ENCODE results near the gene GPC6.

GPC6 gene

DNA sequence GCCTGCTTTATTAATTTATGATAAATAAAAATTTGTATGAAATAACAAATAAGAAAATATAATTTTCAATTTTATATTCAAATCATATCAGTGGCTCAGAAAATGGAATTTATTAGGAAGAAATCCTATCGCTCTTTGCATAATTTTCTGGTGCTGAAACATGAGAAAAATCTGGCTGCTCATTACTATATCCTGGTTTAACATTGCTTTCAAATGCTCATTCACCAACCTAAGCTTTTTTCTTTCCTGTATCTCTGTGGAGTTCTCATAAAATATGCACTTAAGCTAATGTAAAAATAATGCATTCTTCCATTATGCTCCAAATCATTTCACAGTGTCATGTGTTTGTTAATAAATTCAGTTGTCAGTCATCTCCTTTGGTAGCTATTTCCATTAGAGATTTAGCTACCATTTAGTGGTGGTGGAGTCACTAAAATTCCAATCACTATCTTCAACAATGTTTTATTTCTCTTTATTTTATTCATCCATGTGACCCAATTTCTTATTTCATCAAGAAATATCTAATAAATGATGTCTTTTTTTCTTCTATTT is 754.9 kb downstream of the GPC6 start:
- H3K4me3 ChIP-seq (ENCODE audit: low read depth, low read length) = no peak overlapping the region
- TF ChIP-seq, protein P1, sequence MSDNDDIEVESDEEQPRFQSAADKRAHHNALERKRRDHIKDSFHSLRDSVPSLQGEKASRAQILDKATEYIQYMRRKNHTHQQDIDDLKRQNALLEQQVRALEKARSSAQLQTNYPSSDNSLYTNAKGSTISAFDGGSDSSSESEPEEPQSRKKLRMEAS (IDR thresholded peaks at IDR 0.05; ENCODE audit: low read depth, low read length) = no peak
- TF ChIP-seq, protein P2, sequence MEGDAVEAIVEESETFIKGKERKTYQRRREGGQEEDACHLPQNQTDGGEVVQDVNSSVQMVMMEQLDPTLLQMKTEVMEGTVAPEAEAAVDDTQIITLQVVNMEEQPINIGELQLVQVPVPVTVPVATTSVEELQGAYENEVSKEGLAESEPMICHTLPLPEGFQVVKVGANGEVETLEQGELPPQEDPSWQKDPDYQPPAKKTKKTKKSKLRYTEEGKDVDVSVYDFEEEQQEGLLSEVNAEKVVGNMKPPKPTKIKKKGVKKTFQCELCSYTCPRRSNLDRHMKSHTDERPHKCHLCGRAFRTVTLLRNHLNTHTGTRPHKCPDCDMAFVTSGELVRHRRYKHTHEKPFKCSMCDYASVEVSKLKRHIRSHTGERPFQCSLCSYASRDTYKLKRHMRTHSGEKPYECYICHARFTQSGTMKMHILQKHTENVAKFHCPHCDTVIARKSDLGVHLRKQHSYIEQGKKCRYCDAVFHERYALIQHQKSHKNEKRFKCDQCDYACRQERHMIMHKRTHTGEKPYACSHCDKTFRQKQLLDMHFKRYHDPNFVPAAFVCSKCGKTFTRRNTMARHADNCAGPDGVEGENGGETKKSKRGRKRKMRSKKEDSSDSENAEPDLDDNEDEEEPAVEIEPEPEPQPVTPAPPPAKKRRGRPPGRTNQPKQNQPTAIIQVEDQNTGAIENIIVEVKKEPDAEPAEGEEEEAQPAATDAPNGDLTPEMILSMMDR (IDR thresholded peaks at IDR 0.05; ENCODE audit: low read depth, low read length) = no peak
- DNase-seq (ENCODE audit: low read depth) = no peak

- no peak overlapping the region for H3K4me3 ChIP-seq (ENCODE audit: low read depth, low read length)
- no peak for DNase-seq (ENCODE audit: low read depth)
- TF ChIP-seq, protein P1 (IDR thresholded peaks at IDR 0.05; ENCODE audit: low read depth, low read length) = no peak
- TF ChIP-seq MYC (IDR thresholded peaks at IDR 0.05; ENCODE audit: low read depth, low read length) (no peak), POLR2A (IDR thresholded peaks at IDR 0.05; ENCODE audit: extremely low read depth, insufficient read length) (no peak)
- TF ChIP-seq, protein P2 (IDR thresholded peaks at IDR 0.05; ENCODE audit: low read depth, low read length) = no peak
Measured at GRCh38 chr13:93982179-93982918, 755.7 kb downstream of the GPC6 start.

GRCh38 chr13:93984052-93984451 is 757.4 kb downstream of the GPC6 start:
- TF ChIP-seq, protein P1 (IDR thresholded peaks at IDR 0.05; ENCODE audit: low read depth, low read length) = no peak
- TF ChIP-seq MYC (IDR thresholded peaks at IDR 0.05; ENCODE audit: low read depth, low read length) (no peak), POLR2A (IDR thresholded peaks at IDR 0.05; ENCODE audit: extremely low read depth, insufficient read length) (no peak)
- TF ChIP-seq, protein P2 (IDR thresholded peaks at IDR 0.05; ENCODE audit: low read depth, low read length) = no peak
- no peak for DNase-seq (ENCODE audit: low read depth)
- H3K4me3 ChIP-seq (ENCODE audit: low read depth, low read length) = no peak overlapping the region

- DNase-seq (ENCODE audit: low read depth) = no peak
- H3K4me3 ChIP-seq (ENCODE audit: low read depth, low read length) = no peak overlapping the region
- TF ChIP-seq POLR2A (IDR thresholded peaks at IDR 0.05; ENCODE audit: extremely low read depth, insufficient read length) (no peak), MYC (IDR thresholded peaks at IDR 0.05; ENCODE audit: low read depth, low read length) (no peak)
- TF ChIP-seq, protein P2 (IDR thresholded peaks at IDR 0.05; ENCODE audit: low read depth, low read length) = no peak
- TF ChIP-seq, protein P1 (IDR thresholded peaks at IDR 0.05; ENCODE audit: low read depth, low read length) = no peak
Measured at GRCh38 chr13:93984876-93985275, 758.3 kb downstream of the GPC6 start.

GRCh38 chr13:93987458-93987857 is 760.9 kb downstream of the GPC6 start:
- DNase-seq (ENCODE audit: low read depth) = no peak
- TF ChIP-seq, protein P2 (IDR thresholded peaks at IDR 0.05; ENCODE audit: low read depth, low read length) = no peak
- TF ChIP-seq POLR2A (IDR thresholded peaks at IDR 0.05; ENCODE audit: extremely low read depth, insufficient read length) = no peak

More at GRCh38 chr13:93987458-93987857, 760.9 kb downstream of the GPC6 start:
- no peak overlapping the region for H3K4me3 ChIP-seq (ENCODE audit: low read depth, low read length)

All from NB4 (cell line).